HepG2 (cell line): ENCODE measurements around the gene MYRIP. TPM values are rescaled to one million over a fixed set of nuclear protein-coding genes. Genes with fewer than 3 reads are reported as not detected.

Experiments
- ATAC-seq: fragments of 200-7000 bp; cut with Tn5 transposase; 3 replicates; pipeline ENCODE4 v1.9.1; 2020; ENCODE audit warnings: mild to moderate bottlenecking, moderate library complexity
- BruUV-seq: library from RNA; stranded (reverse); fragments of 400-500 nt; replicated peaks from 2 replicates; lab custom pipeline; 2021; lab: Mats Ljungman, UMichigan
- CTCF ChIA-PET: fragments of 300-600 bp; formaldehyde crosslinking; extraction: SDS; loops from one replicate; lab custom pipeline; 2021; ENCODE audit warnings: low total read pairs, inconsistent platforms, low intra/inter-chr PET ratio; lab: Yijun Ruan, JAX
- POLR2A ChIA-PET: fragments of 350-600 bp; sonication (Branson Sonifier 250); formaldehyde crosslinking; loops from one replicate; lab custom pipeline; 2020; ENCODE audit warnings: antibody characterized with exemption, inconsistent platforms; lab: Yijun Ruan, JAX
- DNase-seq: peaks from one replicate; pipeline ENCODE4 v3.0.0-alpha.2; 2015; ENCODE audit warnings: low spot score
- FAIRE-seq: peaks from 3 replicates; lab custom pipeline; 2011; peaks lifted over from hg19 to GRCh38; lab: Jason Lieb, UNC
- H2AFZ ChIP-seq: one replicate; pipeline ENCODE4 v1.6.1; 2011; ENCODE audit warnings: low read length, inconsistent platforms
- H3K27ac ChIP-seq: fragments of 300-600 bp; 3 replicates; pipeline ENCODE4 v1.8.0; 2011; ENCODE audit warnings: mixed run types, mild to moderate bottlenecking, mixed read lengths, low read length, inconsistent platforms; ENCODE audit not compliant: insufficient read depth; ENCODE audit errors: extremely low read length
- H3K27me3 ChIP-seq, 2 experiments: fragments of 200-600 bp in 1 of 2; 2 replicates in 1 of 2; 3 replicates in 1 of 2; pipeline versions ENCODE4 v1.6.0 to v1.8.0; 2011; ENCODE audit warnings: low read length in 2 of 2, mild to moderate bottlenecking in 2 of 2, moderate library complexity in 2 of 2, inconsistent platforms in 1 of 2; ENCODE audit not compliant: insufficient read depth in 2 of 2, control insufficient read depth in 1 of 2
- H3K36me3 ChIP-seq, 2 experiments: fragments of 200-600 bp in 1 of 2; replicated peaks in 1 of 2; 2 replicates in 1 of 2; 3 replicates in 1 of 2; pipeline versions ENCODE4 v1.5.1 to v1.8.0; 2011; ENCODE audit warnings: low read length in 2 of 2, inconsistent platforms in 1 of 2; ENCODE audit not compliant: insufficient read depth in 2 of 2, control insufficient read depth in 1 of 2
- H3K4me1 ChIP-seq: 2 replicates; pipeline ENCODE4 v1.5.1; 2012; ENCODE audit warnings: low read length, inconsistent platforms; ENCODE audit not compliant: insufficient read depth
- H3K4me2 ChIP-seq: 2 replicates; pipeline ENCODE4 v1.6.0; 2011; ENCODE audit warnings: low read depth, low read length, inconsistent platforms
- H3K4me3 ChIP-seq, 3 experiments: fragments of 200-600 bp in 1 of 3; sonication (generic), shearing (Covaris generic) in 1 of 3; replicated peaks in 1 of 3; 2 replicates each; pipeline ENCODE4 v1.5.1; 2011 to 2016; ENCODE audit warnings: low read length in 3 of 3, inconsistent platforms in 2 of 3, low read depth in 2 of 3, mild to moderate bottlenecking in 2 of 3, control low read depth in 1 of 3, mixed read lengths in 1 of 3; ENCODE audit not compliant: insufficient read depth in 1 of 3
- H3K79me2 ChIP-seq: one replicate; pipeline ENCODE4 v1.6.1; 2011; ENCODE audit warnings: low read length, inconsistent platforms; ENCODE audit not compliant: insufficient read depth
- H3K9ac ChIP-seq: 2 replicates; pipeline ENCODE4 v1.6.0; 2011; ENCODE audit warnings: mild to moderate bottlenecking, low read depth, low read length, inconsistent platforms; ENCODE audit not compliant: insufficient read depth
- H3K9me3 ChIP-seq: 2 replicates; pipeline ENCODE4 v1.5.1; 2012; ENCODE audit warnings: mild to moderate bottlenecking, low read length
- H4K20me1 ChIP-seq: 2 replicates; pipeline ENCODE4 v1.6.0; 2011; ENCODE audit warnings: inconsistent platforms, mild to moderate bottlenecking, low read length, moderate library complexity; ENCODE audit not compliant: insufficient read depth
- KAT7 ChIP-seq: IDR thresholded peaks from 2 replicates; pipeline ENCODE4 v1.6.1; 2018; ENCODE audit warnings: borderline replicate concordance, missing compliant biosample characterization
- MED1 ChIP-seq: sonication (generic); formaldehyde crosslinking; IDR thresholded peaks from 2 replicates; pipeline ENCODE4 v1.4.0; 2020; ENCODE audit warnings: missing genetic modification reagents
- RCOR2 ChIP-seq: IDR thresholded peaks from 2 replicates; pipeline ENCODE4 v1.6.1; 2016; ENCODE audit warnings: missing biosample characterization, missing genetic modification reagents
- ZFAT ChIP-seq: sonication (generic); formaldehyde crosslinking; conservative IDR thresholded peaks from 2 replicates; pipeline ENCODE4 v1.8.1; 2023; ENCODE audit warnings: missing genetic modification reagents, inconsistent platforms
- ZNF329 ChIP-seq: sonication (generic); formaldehyde crosslinking; IDR thresholded peaks from 2 replicates; pipeline ENCODE4 v1.9.0; 2021; ENCODE audit warnings: low read depth, mild to moderate bottlenecking, missing genetic modification reagents
- WGBS: methylation state at CpG from one replicate; pipeline ENCODE4 v1.1.6; 2017; ENCODE audit warnings: low lambda C conversion rate; 5-methylcytosine and 5-hydroxymethylcytosine counted together
- in situ Hi-C: cut with HindIII; loops from 2 replicates; pipeline ENCODE4 v1.10.0; 2017; ENCODE audit warnings: low pct_unique_long_range_greater_than_20kb; ENCODE audit not compliant: extremely low pct_ligation_motif_present
- intact Hi-C: fragments of 100-400 bp; cut with micrococcal nuclease; formaldehyde crosslinking; loops from one replicate; pipeline ENCODE4 v1.10.0; 2022; ENCODE audit not compliant: unreplicated experiment
- polyA plus RNA-seq, 8 experiments: library from polyadenylated mRNA; depleted of rRNA in 3 of 8; stranded (reverse) in 7 of 8; unstranded in 1 of 8; fragments of >200 nt; fragmentation: Illumina TruSeq in 4 of 8; extraction: Trizol in 4 of 8; gene quantifications; 2 replicates each; pipeline versions ENCODE4 v1.2.1 to v1.2.3, GENCODE V29; 2011 to 2016; ENCODE audit warnings: low read depth in 4 of 8, missing spikeins in 1 of 8, mixed read lengths in 1 of 8; ENCODE audit not compliant: insufficient read depth in 1 of 8
- total RNA-seq, 5 experiments: library from RNA; depleted of rRNA; stranded (reverse); fragments of >200 nt; fragmentation: Illumina TruSeq; extraction: Trizol; gene quantifications; 2 replicates each; pipeline ENCODE4 v1.2.3, GENCODE V29; 2016; ENCODE audit warnings: low read depth in 1 of 5
- TF ChIP-seq, protein P1 (sequence below): sonication (generic); formaldehyde crosslinking; IDR thresholded peaks from 2 replicates; pipeline ENCODE4 v1.4.0; 2020; ENCODE audit warnings: mild to moderate bottlenecking, missing genetic modification reagents
- TF ChIP-seq, protein P2 (sequence below): sonication (generic); formaldehyde crosslinking; IDR thresholded peaks from 2 replicates; pipeline ENCODE4 v1.5.0; 2020; ENCODE audit warnings: missing genetic modification reagents

MYRIP gene
- total and polyA plus RNA-seq, 2 of the 13 experiments (the other 11 are each of a cell fraction or from before 2014, with no cell fraction given): 0.64 to 0.84 TPM

DNA sequence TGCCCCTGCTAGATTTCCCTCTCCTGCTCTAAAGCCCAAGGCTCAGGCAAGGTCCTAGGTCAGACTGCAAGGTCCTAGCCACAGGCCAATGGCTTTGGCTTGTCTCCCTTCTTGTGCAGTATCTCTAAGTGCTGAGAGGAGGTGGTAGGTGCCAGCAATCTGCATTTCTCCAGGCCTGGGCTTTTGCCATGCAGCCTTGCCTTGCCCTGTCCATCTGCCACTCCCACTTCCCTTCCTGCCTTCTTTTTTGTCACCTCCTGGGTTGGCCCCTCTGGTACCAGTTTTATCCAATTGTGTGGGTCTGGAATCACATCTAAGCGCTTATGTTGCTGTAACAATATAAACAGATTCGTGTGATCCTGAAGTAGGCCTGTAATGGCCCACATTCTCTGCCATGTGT, 109.9 kb downstream of the MYRIP start:
- H3K79me2 ChIP-seq: no peaks in the 10 kb centered on the region
- 79% methylated on average over 2 of the region's 2 CpGs for WGBS
- no peaks in the 10 kb centered on the region for H4K20me1 ChIP-seq
- FAIRE-seq (no peak), ATAC-seq (no peak), DNase-seq (no peak)
- H3K4me3 ChIP-seq: no peak overlapping the region
- intact Hi-C loops: loop anchor here (10.0 kb wide), 1 partner anchor 376 kb away; no protein-coding TSS in a partner anchor
- no peaks in the 10 kb centered on the region for H3K4me1 ChIP-seq
- H3K27me3 ChIP-seq: no peaks in the 10 kb centered on the region
- H2AFZ ChIP-seq: no peak overlapping the region
- CTCF ChIA-PET: no interaction called here
- H3K27ac ChIP-seq: no peak overlapping the region
- H3K36me3 ChIP-seq: no peaks in the 10 kb centered on the region
- TF ChIP-seq ZNF329 (CRISPR knock-in tag) (no peak), RCOR2 (CRISPR knock-in tag) (no peak), MED1 (CRISPR knock-in tag) (no peak), ZFAT (CRISPR knock-in tag) (no peak), KAT7 (CRISPR knock-in tag) (no peak)
- TF ChIP-seq, protein P1, sequence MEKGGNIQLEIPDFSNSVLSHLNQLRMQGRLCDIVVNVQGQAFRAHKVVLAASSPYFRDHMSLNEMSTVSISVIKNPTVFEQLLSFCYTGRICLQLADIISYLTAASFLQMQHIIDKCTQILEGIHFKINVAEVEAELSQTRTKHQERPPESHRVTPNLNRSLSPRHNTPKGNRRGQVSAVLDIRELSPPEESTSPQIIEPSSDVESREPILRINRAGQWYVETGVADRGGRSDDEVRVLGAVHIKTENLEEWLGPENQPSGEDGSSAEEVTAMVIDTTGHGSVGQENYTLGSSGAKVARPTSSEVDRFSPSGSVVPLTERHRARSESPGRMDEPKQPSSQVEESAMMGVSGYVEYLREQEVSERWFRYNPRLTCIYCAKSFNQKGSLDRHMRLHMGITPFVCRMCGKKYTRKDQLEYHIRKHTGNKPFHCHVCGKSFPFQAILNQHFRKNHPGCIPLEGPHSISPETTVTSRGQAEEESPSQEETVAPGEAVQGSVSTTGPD (CRISPR knock-in tag): no peak
- TF ChIP-seq, protein P2, sequence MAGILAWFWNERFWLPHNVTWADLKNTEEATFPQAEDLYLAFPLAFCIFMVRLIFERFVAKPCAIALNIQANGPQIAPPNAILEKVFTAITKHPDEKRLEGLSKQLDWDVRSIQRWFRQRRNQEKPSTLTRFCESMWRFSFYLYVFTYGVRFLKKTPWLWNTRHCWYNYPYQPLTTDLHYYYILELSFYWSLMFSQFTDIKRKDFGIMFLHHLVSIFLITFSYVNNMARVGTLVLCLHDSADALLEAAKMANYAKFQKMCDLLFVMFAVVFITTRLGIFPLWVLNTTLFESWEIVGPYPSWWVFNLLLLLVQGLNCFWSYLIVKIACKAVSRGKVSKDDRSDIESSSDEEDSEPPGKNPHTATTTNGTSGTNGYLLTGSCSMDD (CRISPR knock-in tag): no peak
- in situ Hi-C loops: no loop called here
- no peaks in the 10 kb centered on the region for H3K9me3 ChIP-seq
- POLR2A ChIA-PET: no interaction called here
- no peak overlapping the region for H3K4me2 ChIP-seq
- no TSS peak for BruUV-seq
- H3K9ac ChIP-seq: no peak overlapping the region
